Spleen (tissue), 7 donors: ENCODE data around the gene CABP4.

Source experiments
- POLR2AphosphoS5 ChIP-seq, 3 donors: sonication (generic); formaldehyde crosslinking; IDR thresholded peaks; one replicate each; pipeline ENCODE4 v1.5.1; 2017; ENCODE audit warnings: antibody characterized with exemption in 3 of 3
- TF ChIP-seq, protein P1 (sequence below), 11 experiments: fragments of 200-600 bp in 7 of 11; fragments of 450-650 bp in 4 of 11; sonication (generic) in 4 of 11; IDR thresholded peaks in 8 of 11; conservative IDR thresholded peaks in 3 of 11; 1 replicate in 7 of 11; 2 replicates in 4 of 11; pipeline versions ENCODE4 v1.4.0 to v1.8.0; 2016 to 2021; ENCODE audit warnings: antibody characterized with exemption in 11 of 11, inconsistent platforms in 4 of 11, mild to moderate bottlenecking in 1 of 11
- donor health status: DM: no; HTN: no; CAD: no; lungs with moderate emphysema.
- donor health status: DM: no; HTN: no; CAD: no.
- donor health status: DM: no; HTN: no; CAD: no.

- no peak for TF ChIP-seq POLR2AphosphoS5 (IDR thresholded peaks at IDR 0.05)
- TF ChIP-seq, protein P1, sequence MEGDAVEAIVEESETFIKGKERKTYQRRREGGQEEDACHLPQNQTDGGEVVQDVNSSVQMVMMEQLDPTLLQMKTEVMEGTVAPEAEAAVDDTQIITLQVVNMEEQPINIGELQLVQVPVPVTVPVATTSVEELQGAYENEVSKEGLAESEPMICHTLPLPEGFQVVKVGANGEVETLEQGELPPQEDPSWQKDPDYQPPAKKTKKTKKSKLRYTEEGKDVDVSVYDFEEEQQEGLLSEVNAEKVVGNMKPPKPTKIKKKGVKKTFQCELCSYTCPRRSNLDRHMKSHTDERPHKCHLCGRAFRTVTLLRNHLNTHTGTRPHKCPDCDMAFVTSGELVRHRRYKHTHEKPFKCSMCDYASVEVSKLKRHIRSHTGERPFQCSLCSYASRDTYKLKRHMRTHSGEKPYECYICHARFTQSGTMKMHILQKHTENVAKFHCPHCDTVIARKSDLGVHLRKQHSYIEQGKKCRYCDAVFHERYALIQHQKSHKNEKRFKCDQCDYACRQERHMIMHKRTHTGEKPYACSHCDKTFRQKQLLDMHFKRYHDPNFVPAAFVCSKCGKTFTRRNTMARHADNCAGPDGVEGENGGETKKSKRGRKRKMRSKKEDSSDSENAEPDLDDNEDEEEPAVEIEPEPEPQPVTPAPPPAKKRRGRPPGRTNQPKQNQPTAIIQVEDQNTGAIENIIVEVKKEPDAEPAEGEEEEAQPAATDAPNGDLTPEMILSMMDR (IDR thresholded peaks at IDR 0.05 in 8 of 11, conservative IDR thresholded peaks at IDR 0.05 in 3 of 11) = no peak
Measured at GRCh38 chr11:67405688-67406339, 49.3 kb upstream of the CABP4 start.
